K562 treated with DMSO at 1 percent for 4 hours (cell line): ENCODE measurements around the gene DHRS4. TPM values are rescaled to one million over a fixed set of nuclear protein-coding genes. Genes with fewer than 3 reads are reported as not detected.

Experiments
- total RNA-seq: library from RNA; unstranded; fragments of 300-600 nt; gene quantifications from 2 replicates; pipeline ENCODE4 v1.2.3, GENCODE V29; 2022; ENCODE audit not compliant: insufficient read depth

Gene DHRS4
- total RNA-seq: 80.9 and 94.4 TPM in 2 replicates

GRCh38 chr14:23953464-23954278, at the start of gene DHRS4:
DHRS4 (plus strand) TSS chr14:23953770; CDS start chr14:23953789, 19 bp downstream.

GRCh38 chr14:23988607-23989363, 35.2 kb downstream of the DHRS4 start, which contains the start of gene DHRS4L2:
DHRS4L2 (plus strand) TSS chr14:23988929; CDS start chr14:23988948, 19 bp downstream.

Other genes with a start within 250 kb of the DHRS4 start
- 29.4 and 38.8 TPM in 2 replicates for gene DHRS4L2, start 35.2 kb downstream of the DHRS4 start, total RNA-seq
- gene CARMIL3, start 98.2 kb downstream of the DHRS4 start, total RNA-seq: 0.24 TPM in 1 of 2 replicates, not detected in the other
- not detected in 2 replicates for gene CPNE6, start 117.8 kb downstream of the DHRS4 start, total RNA-seq
- gene PCK2, start 140.5 kb downstream of the DHRS4 start, total RNA-seq: 99.4 and 112 TPM in 2 replicates
- 31.4 and 39.2 TPM in 2 replicates for gene DCAF11, start 161.0 kb downstream of the DHRS4 start, total RNA-seq
- gene NRL, start 161.2 kb downstream of the DHRS4 start, total RNA-seq: 3.2 and 4.1 TPM in 2 replicates
- gene FITM1, start 176.9 kb downstream of the DHRS4 start, total RNA-seq: not detected in 2 replicates
- 171 and 172 TPM in 2 replicates for gene PSME1, start 182.4 kb downstream of the DHRS4 start, total RNA-seq
- gene EMC9, start 187.8 kb downstream of the DHRS4 start, total RNA-seq: 29.6 and 36.4 TPM in 2 replicates
- gene PSME2, start 192.8 kb downstream of the DHRS4 start, total RNA-seq: 160 and 167 TPM in 2 replicates
- gene RNF31, start 193.7 kb downstream of the DHRS4 start, total RNA-seq: 17.0 and 21.3 TPM in 2 replicates
- gene IRF9, start 207.5 kb downstream of the DHRS4 start, total RNA-seq: 9.3 and 20.9 TPM in 2 replicates
- 5.1 and 7.1 TPM in 2 replicates for gene REC8, start 218.3 kb downstream of the DHRS4 start, total RNA-seq
- gene IPO4, start 235.0 kb downstream of the DHRS4 start, total RNA-seq: 23.4 and 27.8 TPM in 2 replicates
- gene TM9SF1, start 241.7 kb downstream of the DHRS4 start, total RNA-seq: 16.4 and 22.0 TPM in 2 replicates